Natural killer cell treated with Interleukin-12 subunit alpha and Interleukin-12 subunit beta and Interleukin-15 and Interleukin-18, amount 100 ng/mL, for 72 hours (primary cell): ENCODE measurements around the gene CREB3. TPM values are rescaled to one million over a fixed set of nuclear protein-coding genes. Genes with fewer than 3 reads are reported as not detected.

Source experiments
- ATAC-seq, 2 donors: fragments of 150-1000 bp; cut with Tn5 transposase in 1 of 2; sonication (Bioruptor Pico), chemical (Tn5 transposase) in 1 of 2; 2 replicates each; pipeline ENCODE4 v1.10.0; 2021
- DNase-seq: peaks from one replicate; pipeline ENCODE4 v3.0.0; 2022; ENCODE audit warnings: low spot score
- H3K27ac Mint-ChIP-seq, 2 donors: 1 replicate in 1 of 2; 2 replicates in 1 of 2; pipeline ENCODE4 v1.8.0; 2022; ENCODE audit warnings: mixed read lengths in 2 of 2, mild to moderate bottlenecking in 1 of 2, moderate library complexity in 1 of 2
- H3K27me3 Mint-ChIP-seq, 2 donors: 1 replicate in 1 of 2; 2 replicates in 1 of 2; pipeline ENCODE4 v1.8.0; 2022; ENCODE audit warnings: mixed read lengths in 2 of 2
- H3K36me3 Mint-ChIP-seq: one replicate; pipeline ENCODE4 v1.8.0; 2022; ENCODE audit warnings: mixed read lengths
- H3K4me1 Mint-ChIP-seq, 2 donors: 1 replicate in 1 of 2; 2 replicates in 1 of 2; pipeline ENCODE4 v1.8.0; 2022; ENCODE audit warnings: low read depth in 2 of 2, mixed read lengths in 2 of 2, mild to moderate bottlenecking in 1 of 2
- H3K4me3 Mint-ChIP-seq: one replicate; pipeline ENCODE4 v1.8.0; 2022; ENCODE audit warnings: mixed read lengths
- H3K9me3 Mint-ChIP-seq: 2 replicates; pipeline ENCODE4 v1.8.0; 2022; ENCODE audit warnings: mixed read lengths
- total RNA-seq, 2 donors: library from RNA; stranded (reverse); gene quantifications; one replicate each; pipeline ENCODE4 v1.2.3, GENCODE V29; 2022

Gene CREB3, protein sequence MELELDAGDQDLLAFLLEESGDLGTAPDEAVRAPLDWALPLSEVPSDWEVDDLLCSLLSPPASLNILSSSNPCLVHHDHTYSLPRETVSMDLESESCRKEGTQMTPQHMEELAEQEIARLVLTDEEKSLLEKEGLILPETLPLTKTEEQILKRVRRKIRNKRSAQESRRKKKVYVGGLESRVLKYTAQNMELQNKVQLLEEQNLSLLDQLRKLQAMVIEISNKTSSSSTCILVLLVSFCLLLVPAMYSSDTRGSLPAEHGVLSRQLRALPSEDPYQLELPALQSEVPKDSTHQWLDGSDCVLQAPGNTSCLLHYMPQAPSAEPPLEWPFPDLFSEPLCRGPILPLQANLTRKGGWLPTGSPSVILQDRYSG
- total RNA-seq, result 10 to 100 TPM; 29.4 to 35.7 TPM

DNA sequence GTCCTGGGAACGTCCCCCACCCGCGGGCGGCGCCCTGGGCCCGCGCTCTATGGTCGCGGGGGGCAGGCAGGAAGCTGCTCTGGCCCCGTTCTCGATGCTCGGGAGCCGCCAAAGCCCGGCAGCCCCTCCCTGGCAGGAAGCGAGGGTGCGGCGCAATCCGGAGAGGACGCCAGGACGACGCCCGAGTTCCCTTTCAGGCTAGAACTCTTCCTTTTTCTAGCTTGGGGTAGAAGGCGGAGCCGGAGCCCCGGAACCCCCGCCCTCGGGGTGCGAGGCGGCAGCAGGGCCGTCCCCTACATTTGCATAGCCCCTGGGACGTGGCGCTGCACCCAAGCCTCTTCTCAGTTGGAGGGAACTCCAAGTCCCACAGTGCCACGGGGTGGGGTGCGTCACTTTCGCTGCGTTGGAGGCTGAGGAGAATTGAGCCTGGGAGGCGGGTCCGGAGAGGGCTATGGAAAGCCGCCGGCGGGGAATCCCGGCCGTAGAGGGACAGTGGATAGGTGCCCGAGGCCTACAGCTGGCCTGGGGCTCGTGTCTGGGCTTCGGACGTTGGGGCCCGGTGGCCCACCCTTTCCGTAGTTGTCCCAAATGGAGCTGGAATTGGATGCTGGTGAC is at the start of gene CREB3, which contains the start of gene TLN1:
Gene CREB3, plus strand, starts transcription at position 482 of the 615 bp plus-strand sequence. Its CDS starts 107 bp downstream, at position 589.
Gene TLN1, minus strand, starts transcription at position 11 of the 615 bp plus-strand sequence. CDS start 6,501 bp downstream, outside the sequence.
- no peaks in the 10 kb centered on the region for H3K9me3 Mint-ChIP-seq
- peak; percentile 99 for DNase-seq
- H3K27ac Mint-ChIP-seq, result no peak within 1 kb of the TSS
- peaks cover 17% of the 10 kb centered on the region for H3K36me3 Mint-ChIP-seq
- ATAC-seq, result peak; percentile 91 to 93
- H3K27me3 Mint-ChIP-seq, result no peaks in the 10 kb centered on the region
- no peak within 1 kb of the TSS for H3K4me3 Mint-ChIP-seq
- H3K4me1 Mint-ChIP-seq, result peaks cover 17 to 22% of the 10 kb centered on the region in 2 donors

DNA sequence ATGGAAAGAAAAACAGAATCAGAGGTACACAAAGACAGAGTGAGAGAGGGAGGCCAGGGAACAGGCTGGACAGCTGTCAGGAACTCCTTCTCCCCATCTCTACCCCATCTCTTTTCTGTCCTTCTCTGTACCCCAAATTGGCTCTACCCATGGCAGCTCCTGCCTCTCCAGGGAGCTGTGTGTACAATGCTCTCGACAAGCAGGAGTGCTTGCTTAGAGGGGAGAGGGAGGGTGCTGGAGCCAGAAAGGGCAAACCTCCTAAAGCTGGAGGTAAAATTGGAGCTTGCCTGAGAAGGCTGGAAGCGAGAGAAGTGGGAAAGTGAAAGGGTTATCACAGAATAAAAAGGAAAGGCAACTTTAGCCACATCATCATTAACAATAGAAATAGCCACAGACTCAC is 49.1 kb upstream of the CREB3 start:
- H3K36me3 Mint-ChIP-seq, result no peaks in the 10 kb centered on the region
- H3K9me3 Mint-ChIP-seq, result no peaks in the 10 kb centered on the region
- no peak overlapping the region for H3K4me3 Mint-ChIP-seq
- H3K4me1 Mint-ChIP-seq, result peaks cover 3 to 5% of the 10 kb centered on the region in 2 donors
- H3K27me3 Mint-ChIP-seq, result no peaks in the 10 kb centered on the region
- ATAC-seq, result no peak
- no peak for DNase-seq
- no peak overlapping the region for H3K27ac Mint-ChIP-seq

DNA sequence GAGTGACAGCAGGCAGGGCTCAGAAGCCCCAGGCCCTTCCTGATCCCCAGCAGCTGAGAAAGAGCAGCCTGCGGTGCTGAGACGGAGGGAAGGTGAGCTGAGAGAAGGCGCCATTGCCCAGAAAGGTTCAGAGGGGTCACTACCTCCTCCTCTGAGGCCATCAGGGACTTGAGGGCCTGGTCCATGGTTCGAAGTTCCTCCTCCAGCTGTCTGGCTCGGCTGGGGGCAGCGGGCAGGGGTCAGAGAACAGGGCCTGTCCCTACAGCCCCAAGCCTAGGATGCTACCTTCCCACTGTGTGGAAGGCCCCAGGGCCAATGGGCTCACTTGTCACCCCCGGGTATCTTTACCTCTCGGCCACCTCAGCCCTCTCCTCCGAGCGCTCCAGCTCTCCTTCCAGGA is 47.5 kb upstream of the CREB3 start:
- Mint-ChIP-seq H3K27me3 (no peaks in the 10 kb centered on the region), H3K36me3 (no peaks in the 10 kb centered on the region), H3K4me3 (no peak overlapping the region), H3K27ac (no peak overlapping the region), H3K9me3 (no peaks in the 10 kb centered on the region), H3K4me1 (peaks cover 3 to 11% of the 10 kb centered on the region in 2 donors)
- ATAC-seq (no peak), DNase-seq (no peak)

DNA sequence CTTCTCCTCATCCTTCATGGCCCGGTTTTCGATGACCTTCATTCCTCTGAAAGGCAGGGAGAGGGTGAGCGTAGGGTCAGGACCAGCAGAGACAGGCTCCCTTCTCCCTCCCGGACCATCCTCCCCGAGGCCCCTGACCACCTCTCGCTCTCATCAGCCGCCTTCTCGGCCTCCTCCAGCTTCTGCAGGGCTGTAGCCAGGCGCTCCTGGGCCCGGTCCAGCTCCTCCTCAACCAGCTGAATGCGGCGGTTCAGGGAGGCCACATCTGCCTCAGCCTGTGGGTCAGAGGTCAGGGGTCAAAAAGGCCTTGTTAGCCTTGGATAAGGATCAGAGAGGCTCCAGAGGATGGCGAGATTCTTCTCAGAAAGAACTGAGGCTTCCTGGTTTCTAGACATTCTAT is 47.0 kb upstream of the CREB3 start:
- Mint-ChIP-seq H3K4me3 (no peak overlapping the region), H3K36me3 (no peaks in the 10 kb centered on the region), H3K27me3 (no peaks in the 10 kb centered on the region), H3K4me1 (peaks cover 3 to 11% of the 10 kb centered on the region in 2 donors), H3K27ac (no peak overlapping the region), H3K9me3 (no peaks in the 10 kb centered on the region)
- DNase-seq (no peak), ATAC-seq (no peak)

DNA sequence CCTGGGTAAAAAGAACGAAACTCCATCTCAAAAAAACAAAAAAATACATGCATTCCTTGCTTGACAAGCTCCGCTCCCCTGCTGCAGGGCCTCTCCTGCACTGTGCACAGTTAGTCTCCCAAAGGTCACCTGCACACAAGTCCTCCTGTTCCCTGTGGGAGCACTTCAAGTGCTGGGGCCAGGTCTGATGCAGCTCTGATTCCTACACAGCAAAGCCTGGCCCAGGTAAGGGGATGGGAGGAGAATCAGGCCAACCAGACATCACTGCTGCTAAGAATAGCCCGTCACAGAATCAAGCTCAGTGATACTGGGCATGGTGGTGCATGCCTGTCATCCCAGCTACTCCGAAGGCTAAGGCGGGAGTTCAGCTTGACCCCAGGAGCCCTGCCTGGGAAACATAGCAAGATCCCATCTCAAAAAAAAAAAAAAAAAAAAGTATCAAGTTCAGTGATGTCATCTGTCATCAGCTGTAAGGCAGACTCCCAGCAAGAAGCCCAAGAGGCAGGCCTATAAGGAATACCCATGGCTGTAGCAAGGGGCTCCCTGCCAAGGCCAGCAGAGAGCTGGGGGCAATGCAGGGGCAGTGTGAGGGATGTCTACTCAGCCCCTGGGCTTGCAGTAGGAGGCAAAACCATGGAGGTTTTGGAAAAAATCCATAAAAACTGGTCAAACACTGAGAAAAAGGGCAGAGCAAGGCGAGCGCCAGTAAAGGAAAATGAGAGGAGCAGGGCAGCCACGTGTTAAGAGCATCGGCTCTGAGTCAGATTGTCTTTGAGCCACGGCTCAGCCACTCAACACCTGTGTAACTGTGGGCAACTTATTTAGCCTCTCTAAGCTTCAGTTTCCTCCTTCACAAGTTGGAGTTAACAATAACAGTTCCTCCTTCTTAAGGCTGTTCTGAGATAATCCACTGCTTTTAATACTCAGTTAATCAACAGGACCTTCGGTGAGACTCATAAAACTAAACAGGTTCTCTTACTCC is 46.0 kb upstream of the CREB3 start:
- Mint-ChIP-seq H3K27me3 (no peaks in the 10 kb centered on the region), H3K4me1 (peaks cover 4 to 11% of the 10 kb centered on the region in 2 donors), H3K27ac (no peak overlapping the region), H3K4me3 (no peak overlapping the region), H3K9me3 (no peaks in the 10 kb centered on the region), H3K36me3 (no peaks in the 10 kb centered on the region)
- DNase-seq (no peak), ATAC-seq (no peak)

DNA sequence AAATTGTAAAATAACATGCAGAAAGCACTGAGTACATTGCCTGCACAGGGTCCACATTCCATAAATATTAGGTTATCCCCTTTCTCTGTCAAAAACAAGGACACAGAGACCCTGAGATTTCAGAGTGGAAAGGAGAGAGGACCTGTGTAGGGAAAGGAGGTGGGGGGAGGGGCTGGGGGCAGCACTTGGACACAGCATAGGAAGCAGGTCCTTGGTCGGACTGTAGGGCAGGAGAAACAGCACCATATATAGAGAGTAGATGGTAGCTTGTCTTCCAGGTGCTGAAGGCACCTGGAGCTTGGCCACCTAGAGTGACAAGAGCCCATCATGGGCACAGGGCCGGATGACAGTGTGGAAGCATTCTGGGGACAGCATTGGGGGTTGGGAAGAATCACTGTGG is 45.2 kb upstream of the CREB3 start:
- DNase-seq (no peak), ATAC-seq (no peak)
- Mint-ChIP-seq H3K9me3 (no peaks in the 10 kb centered on the region), H3K27me3 (no peaks in the 10 kb centered on the region), H3K27ac (no peak overlapping the region), H3K4me3 (no peak overlapping the region), H3K36me3 (no peaks in the 10 kb centered on the region), H3K4me1 (peaks cover 5 to 16% of the 10 kb centered on the region in 2 donors)

DNA sequence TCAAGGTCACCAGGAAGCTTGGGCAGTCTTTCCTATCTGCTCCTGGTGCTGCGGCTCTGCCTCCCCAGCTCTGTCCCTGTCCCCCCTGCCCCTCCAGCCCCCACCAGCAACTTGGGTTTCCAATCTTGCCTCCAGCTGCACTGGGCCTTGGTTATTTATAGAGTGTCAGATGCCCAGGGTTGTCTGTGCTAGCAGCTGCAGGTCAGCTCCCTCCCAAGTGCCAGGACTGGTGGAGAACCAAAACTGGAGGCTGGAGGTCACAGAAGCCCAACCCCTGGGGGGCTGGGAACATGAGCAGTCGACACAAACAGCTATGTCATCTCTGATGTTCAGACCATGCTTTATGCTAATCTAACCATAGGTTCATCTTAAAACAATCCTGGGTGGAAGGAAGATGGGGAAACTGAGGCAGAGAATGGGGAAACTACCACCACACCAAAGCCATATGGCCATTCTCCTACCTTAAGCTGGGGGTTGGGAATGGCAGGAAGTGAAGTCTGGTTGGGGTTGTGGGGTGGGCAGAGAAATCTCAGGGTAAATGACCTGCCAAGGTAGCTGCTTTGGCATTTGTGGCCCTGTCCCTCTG is 44.4 kb upstream of the CREB3 start:
- no peak overlapping the region for H3K4me3 Mint-ChIP-seq
- H3K9me3 Mint-ChIP-seq, result no peaks in the 10 kb centered on the region
- no peaks in the 10 kb centered on the region for H3K27me3 Mint-ChIP-seq
- no peak overlapping the region for H3K27ac Mint-ChIP-seq
- no peaks in the 10 kb centered on the region for H3K36me3 Mint-ChIP-seq
- peaks cover 5 to 16% of the 10 kb centered on the region in 2 donors for H3K4me1 Mint-ChIP-seq
- ATAC-seq (no peak), DNase-seq (no peak)

DNA sequence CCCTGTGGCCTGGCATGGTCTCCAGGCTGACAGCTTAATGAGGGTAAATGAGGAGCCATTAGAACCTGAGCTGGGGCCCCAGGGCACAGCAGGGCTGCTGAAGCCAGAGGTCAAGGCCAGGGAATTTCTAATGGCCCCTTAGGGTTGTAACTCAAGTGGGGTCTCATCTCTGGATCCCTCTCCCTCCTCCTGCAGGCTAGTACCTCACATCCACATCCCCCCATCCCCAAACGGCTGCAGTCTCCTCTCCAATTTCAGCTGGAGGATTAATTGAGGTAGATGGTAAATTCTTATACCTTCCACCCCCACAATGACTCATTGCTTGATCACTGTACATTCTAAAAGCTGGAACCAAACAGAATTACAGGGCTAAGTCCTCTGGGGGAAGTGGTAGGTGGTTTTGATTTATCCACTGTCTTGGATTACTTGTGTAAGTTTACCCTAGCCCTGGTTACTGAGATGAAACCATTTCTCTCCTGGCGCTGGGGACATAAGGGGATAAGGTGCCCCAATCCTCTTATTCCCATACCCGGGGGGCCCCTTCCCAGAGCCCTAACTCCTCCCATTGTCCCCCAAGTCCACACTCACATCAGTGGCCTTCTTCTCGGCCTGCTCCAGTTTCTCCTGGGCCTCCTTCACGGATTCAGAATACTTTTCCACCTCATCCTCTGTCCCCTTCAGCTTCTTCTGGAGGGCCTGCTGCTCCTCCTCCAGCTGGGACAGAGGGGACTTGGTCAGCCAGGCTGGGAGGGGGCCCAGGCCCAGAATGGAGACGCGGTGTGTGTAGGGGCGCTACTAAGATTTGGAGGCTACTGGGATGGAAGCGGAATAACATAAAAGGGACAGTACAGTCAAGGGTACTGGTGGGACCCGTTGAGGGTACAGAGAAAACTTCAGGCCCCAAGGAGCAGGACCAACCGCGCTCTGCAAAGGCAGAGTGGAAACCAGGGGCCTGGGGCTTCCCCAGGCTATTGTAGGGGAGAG is 43.6 kb upstream of the CREB3 start:
- H3K4me3 Mint-ChIP-seq, result peak overlapping the region; percentile 31
- no peak overlapping the region for H3K27ac Mint-ChIP-seq
- H3K36me3 Mint-ChIP-seq, result no peaks in the 10 kb centered on the region
- no peaks in the 10 kb centered on the region for H3K9me3 Mint-ChIP-seq
- H3K27me3 Mint-ChIP-seq, result no peaks in the 10 kb centered on the region
- peaks cover 5 to 16% of the 10 kb centered on the region in 2 donors for H3K4me1 Mint-ChIP-seq
- DNase-seq (no peak), ATAC-seq (no peak)

DNA sequence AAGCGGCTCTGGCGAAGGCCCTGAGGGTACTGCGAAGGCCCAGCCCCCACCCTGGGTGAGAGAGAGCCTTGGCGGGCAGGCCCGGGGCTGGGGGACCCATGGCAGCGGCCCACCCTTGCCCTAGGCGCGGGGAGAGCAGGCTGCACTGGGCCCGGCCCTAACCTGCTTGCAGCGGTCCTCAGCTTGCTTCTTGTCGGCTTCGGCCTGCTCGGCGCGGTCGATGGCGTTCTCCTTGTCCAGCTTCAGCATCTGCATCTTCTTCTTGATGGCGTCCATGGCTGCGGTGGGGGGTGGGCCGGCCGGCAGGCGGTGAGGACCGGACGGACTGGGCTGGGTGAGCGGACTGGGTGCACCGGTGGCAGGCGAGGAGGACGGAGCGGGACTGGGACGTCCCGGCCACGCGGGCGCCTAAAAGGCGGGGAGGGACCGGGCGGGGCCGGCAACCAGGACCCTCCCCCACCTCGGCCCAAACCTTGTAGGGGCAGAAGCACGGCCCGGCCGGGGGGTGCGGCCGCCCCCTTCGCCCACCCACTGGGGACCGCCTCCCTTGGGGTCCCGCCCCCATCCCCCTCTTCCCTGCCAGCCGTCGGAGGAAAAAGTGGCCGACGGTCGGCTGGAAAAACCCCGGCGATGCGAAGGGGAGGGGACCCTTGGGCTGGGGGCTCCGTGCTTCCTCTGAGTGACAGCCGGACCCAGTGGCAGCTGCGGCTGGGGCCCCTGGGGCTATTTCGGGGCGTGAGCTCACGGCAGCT is 42.7 kb upstream of the CREB3 start, which contains the start of gene TPM2:
Gene TPM2, minus strand, starts transcription at position 384 of the 752 bp plus-strand sequence. Its CDS starts 108 bp downstream, at position 276.
- Mint-ChIP-seq H3K4me3 (peak within 1 kb of the TSS; percentile 91), H3K27me3 (no peaks in the 10 kb centered on the region), H3K4me1 (peaks cover 5 to 16% of the 10 kb centered on the region in 2 donors), H3K9me3 (no peaks in the 10 kb centered on the region), H3K36me3 (no peaks in the 10 kb centered on the region), H3K27ac (peak within 1 kb of the TSS; percentile 16 to 58)
- ATAC-seq, result no peak
- no peak for DNase-seq

DNA sequence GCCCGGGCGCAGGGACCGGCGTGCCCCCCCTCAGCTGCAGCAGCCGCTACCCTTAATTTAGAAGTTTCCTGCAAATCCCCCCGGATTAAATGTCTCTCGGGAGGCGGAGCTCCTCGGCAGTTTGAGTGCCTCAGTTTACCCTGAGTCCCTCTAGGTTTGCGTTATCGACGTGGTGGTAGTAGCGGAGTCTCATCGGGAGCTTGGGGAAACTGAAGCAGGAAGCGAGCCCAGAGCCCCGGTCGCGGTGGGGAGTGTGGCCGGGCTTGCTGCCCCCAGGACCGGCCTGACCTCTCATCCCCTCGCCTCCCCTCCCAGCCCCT is 42.2 kb upstream of the CREB3 start:
- ATAC-seq, result no peak
- no peaks in the 10 kb centered on the region for H3K9me3 Mint-ChIP-seq
- peaks cover 5 to 16% of the 10 kb centered on the region in 2 donors for H3K4me1 Mint-ChIP-seq
- no peaks in the 10 kb centered on the region for H3K36me3 Mint-ChIP-seq
- no peaks in the 10 kb centered on the region for H3K27me3 Mint-ChIP-seq
- H3K27ac Mint-ChIP-seq, result no peak overlapping the region
- H3K4me3 Mint-ChIP-seq, result peak overlapping the region; percentile 91
- DNase-seq, result no peak

DNA sequence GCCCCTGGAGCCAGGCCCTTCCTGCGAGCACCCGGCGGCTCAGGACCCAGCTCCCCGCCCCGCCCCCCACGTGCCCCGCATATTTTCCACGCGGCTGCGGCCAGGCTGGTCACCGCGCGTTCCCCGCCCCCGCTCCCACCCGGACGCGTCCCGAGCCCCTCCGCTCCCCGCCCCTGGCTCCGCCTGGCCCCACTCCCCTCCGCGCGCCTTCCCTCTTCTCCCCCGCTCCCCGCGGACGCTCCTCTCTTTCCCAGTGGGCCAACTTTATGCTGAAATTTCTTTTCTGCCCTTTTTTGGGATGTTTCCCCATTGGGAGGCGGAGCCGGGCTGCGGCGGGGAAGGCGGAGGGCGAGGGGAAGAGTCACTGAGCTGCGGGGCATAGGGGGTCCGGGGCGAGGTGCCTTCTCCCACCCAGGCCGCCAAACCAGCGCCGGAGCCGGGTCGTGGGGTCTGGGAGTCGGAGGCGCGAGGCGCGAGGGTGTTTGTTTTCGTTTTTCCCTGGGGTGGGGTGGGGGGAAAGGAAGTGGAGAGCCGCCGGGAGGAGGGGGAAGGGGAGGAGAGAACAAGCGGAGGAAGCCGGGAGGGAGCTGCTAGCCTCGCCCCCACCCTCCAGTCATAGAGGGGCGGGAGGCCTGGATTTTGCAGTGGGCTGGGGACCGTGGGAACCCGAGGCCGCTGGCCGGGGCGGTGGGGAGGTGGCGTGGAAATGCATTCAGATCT is 41.7 kb upstream of the CREB3 start:
- Mint-ChIP-seq H3K4me1 (peaks cover 5 to 16% of the 10 kb centered on the region in 2 donors), H3K27me3 (no peaks in the 10 kb centered on the region), H3K4me3 (peak overlapping the region; percentile 91), H3K27ac (peak overlapping the region; percentile 16 to 58), H3K9me3 (no peaks in the 10 kb centered on the region), H3K36me3 (no peaks in the 10 kb centered on the region)
- DNase-seq (no peak), ATAC-seq (peak; percentile 65 to 69)
